Tibial nerve (tissue), 4 donors: ENCODE data around the gene ENG. TPM values are rescaled to one million over a fixed set of nuclear protein-coding genes. Genes with fewer than 3 reads are reported as not detected.

Experiments
- DNase-seq, 2 donors: peaks; one replicate each; pipeline ENCODE4 v3.0.0-alpha.2; 2019; ENCODE audit warnings: low spot score in 2 of 2
- H3K27ac ChIP-seq, 4 donors: fragments of 200-600 bp; sonication (generic) in 3 of 4; one replicate each; pipeline ENCODE4 v1.5.1; 2017 to 2019; ENCODE audit warnings: mild to moderate bottlenecking in 1 of 4
- H3K27me3 ChIP-seq, 2 donors: fragments of 200-600 bp; sonication (generic) in 1 of 2; one replicate each; pipeline versions ENCODE4 v1.5.1 to v1.6.0; 2017 to 2019
- H3K36me3 ChIP-seq, 3 donors: fragments of 200-600 bp; sonication (generic); one replicate each; pipeline ENCODE4 v1.5.1; 2018 to 2019
- H3K4me1 ChIP-seq, 4 donors: fragments of 200-600 bp; sonication (generic) in 3 of 4; one replicate each; pipeline ENCODE4 v1.5.1; 2017 to 2019
- H3K4me3 ChIP-seq, 4 donors: fragments of 200-600 bp; sonication (generic) in 3 of 4; one replicate each; pipeline ENCODE4 v1.5.1; 2017 to 2019; ENCODE audit warnings: mild to moderate bottlenecking in 1 of 4, moderate library complexity in 1 of 4
- H3K9me3 ChIP-seq, 4 donors: fragments of 200-600 bp; sonication (generic) in 3 of 4; one replicate each; pipeline ENCODE4 v1.5.1; 2017 to 2019
- CTCF ChIP-seq, 5 experiments: fragments of 200-600 bp in 3 of 5; fragments of 450-650 bp in 2 of 5; sonication (generic) in 3 of 5; IDR thresholded peaks; one replicate each; pipeline ENCODE4 v1.5.1; 2016 to 2019; ENCODE audit warnings: antibody characterized with exemption in 5 of 5, mild to moderate bottlenecking in 3 of 5, moderate library complexity in 2 of 5
- EP300 ChIP-seq, 2 donors: sonication (generic); formaldehyde crosslinking; IDR thresholded peaks; one replicate each; pipeline ENCODE4 v1.6.1; 2017; ENCODE audit warnings: antibody characterized with exemption in 2 of 2, mild to moderate bottlenecking in 1 of 2
- POLR2A ChIP-seq, 2 donors: fragments of 450-650 bp; IDR thresholded peaks; one replicate each; pipeline ENCODE4 v1.6.1; 2017; ENCODE audit warnings: antibody characterized with exemption in 2 of 2, mild to moderate bottlenecking in 2 of 2, moderate library complexity in 2 of 2
- WGBS, 2 donors: methylation state at CpG; one replicate each; pipeline ENCODE4 v1.1.5; 2018; 5-methylcytosine and 5-hydroxymethylcytosine counted together
- total RNA-seq, 4 donors: library from RNA; depleted of rRNA; stranded (reverse); fragments of >200 nt; gene quantifications; one replicate each; pipeline ENCODE4 v1.1.0, GENCODE V29; 2016

Gene ENG
- total RNA-seq, 4 donors from 2014 or later = 24.9 to 137 (median 85.6) TPM

- no peak for TF ChIP-seq EP300 (IDR thresholded peaks at IDR 0.05)
- H3K27ac ChIP-seq = peak overlapping the region in 1 of 4 donors; percentile 43
- 89 to 90% methylated on average over 11 of the region's 11 CpGs for WGBS, 2 donors
Measured at GRCh38 chr9:127860779-127861178, 6.3 kb upstream of the ENG start.

DNA sequence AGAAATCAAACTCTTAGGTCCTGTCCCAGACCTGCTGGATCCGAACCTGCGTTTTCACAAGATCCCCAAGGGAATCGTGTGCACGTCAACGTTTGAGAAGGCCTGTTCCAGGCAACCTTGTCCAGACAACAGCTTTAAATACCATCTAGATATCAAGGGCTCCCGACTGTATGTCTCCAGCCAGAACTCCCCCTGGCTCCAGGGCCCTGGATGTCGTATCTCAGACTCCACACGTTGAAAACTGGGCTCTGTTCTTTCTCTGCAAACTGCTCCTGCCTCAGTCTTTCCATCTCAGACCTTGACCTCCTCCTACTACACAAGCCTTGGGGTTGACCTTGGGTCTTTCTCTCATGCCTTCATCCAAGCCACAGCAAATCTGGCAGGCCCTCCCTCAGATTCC, 5.8 kb upstream of the ENG start:
- H3K4me1 ChIP-seq = peaks cover 0 to 69% (median 37%) of the 10 kb centered on the region in 4 donors
- peak overlapping the region in 1 of 4 donors; percentile 43 for H3K27ac ChIP-seq
- no peak for TF ChIP-seq POLR2A (IDR thresholded peaks at IDR 0.05)
- TF ChIP-seq CTCF (IDR thresholded peaks at IDR 0.05) = no peak
- TF ChIP-seq EP300 (IDR thresholded peaks at IDR 0.05) = peak in 1 of 2 donors; percentile 16
- H3K9me3 ChIP-seq = no peaks in the 10 kb centered on the region
- no peaks in the 10 kb centered on the region for H3K27me3 ChIP-seq
- no peaks in the 10 kb centered on the region for H3K36me3 ChIP-seq
- no peak overlapping the region for H3K4me3 ChIP-seq
- WGBS, 2 donors = 60 to 62% methylated on average over 8 of the region's 8 CpGs
- no peak for DNase-seq

More at GRCh38 chr9:127860779-127861178, 6.3 kb upstream of the ENG start:
- Histone ChIP-seq H3K36me3 (no peaks in the 10 kb centered on the region), H3K4me1 (peaks cover 0 to 63% (median 37%) of the 10 kb centered on the region in 4 donors), H3K27me3 (no peaks in the 10 kb centered on the region), H3K4me3 (no peak overlapping the region), H3K9me3 (no peaks in the 10 kb centered on the region)
- no peak for DNase-seq

GRCh38 chr9:127858041-127858512, 3.6 kb upstream of the ENG start:
- no peak for TF ChIP-seq EP300 (IDR thresholded peaks at IDR 0.05)
- TF ChIP-seq CTCF (IDR thresholded peaks at IDR 0.05) = no peak
- no peak for TF ChIP-seq POLR2A (IDR thresholded peaks at IDR 0.05)
- Histone ChIP-seq H3K27ac (peak overlapping the region in 1 of 4 donors; percentile 91), H3K4me1 (peaks cover 0 to 87% (median 44%) of the 10 kb centered on the region in 4 donors), H3K9me3 (no peaks in the 10 kb centered on the region), H3K27me3 (no peaks in the 10 kb centered on the region), H3K36me3 (no peaks in the 10 kb centered on the region), H3K4me3 (no peak overlapping the region)
- no peak for DNase-seq
- 24 to 55% methylated on average over 8 of the region's 12 CpGs for WGBS, 2 donors

DNA sequence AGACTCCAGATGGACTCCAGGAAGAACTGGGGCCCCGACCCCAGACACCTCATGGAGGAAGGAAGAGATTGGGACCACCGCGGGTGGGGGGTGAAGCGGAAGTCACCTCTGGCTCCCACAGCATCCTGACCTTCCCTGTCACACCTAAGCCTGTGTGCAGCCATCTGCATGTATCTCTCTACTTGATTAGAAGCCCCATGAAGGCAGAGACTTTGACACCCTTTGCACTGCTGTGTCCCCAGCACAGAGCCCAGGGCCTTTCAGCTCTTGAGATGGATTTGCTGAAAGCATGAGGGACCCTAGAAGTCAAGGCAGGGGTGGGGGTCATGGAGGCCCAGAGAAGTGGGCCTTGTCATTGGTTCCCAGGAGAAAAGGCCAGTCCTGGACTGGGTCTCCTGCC, 2.8 kb upstream of the ENG start:
- 54 to 69% methylated on average over 4 of the region's 4 CpGs for WGBS, 2 donors
- TF ChIP-seq CTCF (IDR thresholded peaks at IDR 0.05) = no peak
- no peak for TF ChIP-seq POLR2A (IDR thresholded peaks at IDR 0.05)
- TF ChIP-seq EP300 (IDR thresholded peaks at IDR 0.05) = no peak
- no peaks in the 10 kb centered on the region for H3K9me3 ChIP-seq
- H3K4me3 ChIP-seq = no peak overlapping the region
- H3K27ac ChIP-seq = peak overlapping the region in 1 of 4 donors; percentile 91
- no peaks in the 10 kb centered on the region for H3K27me3 ChIP-seq
- H3K4me1 ChIP-seq = peaks cover 0 to 87% (median 42%) of the 10 kb centered on the region in 4 donors
- no peaks in the 10 kb centered on the region for H3K36me3 ChIP-seq
- DNase-seq = no peak

DNA sequence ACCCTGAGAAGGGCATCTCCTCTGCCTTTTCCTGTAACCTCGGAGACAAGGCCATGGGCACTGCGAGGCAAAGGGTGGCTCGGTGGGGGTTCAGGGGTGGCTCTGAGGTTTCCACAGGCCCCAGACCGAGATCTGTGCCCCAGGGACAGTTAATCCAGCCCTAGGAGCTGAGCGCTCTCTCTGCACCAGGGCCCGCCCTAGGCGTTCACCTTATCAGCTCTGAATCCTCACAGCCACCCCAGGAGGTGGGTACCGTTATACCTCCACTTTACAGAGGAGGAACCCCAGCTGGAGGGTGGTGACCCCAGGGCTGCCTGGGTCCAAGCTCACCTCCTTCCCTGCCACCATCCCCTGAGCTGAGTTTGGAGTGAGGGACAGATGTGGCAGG, 2.3 kb upstream of the ENG start:
- WGBS, 2 donors = 84 to 94% methylated on average over 5 to 8 of the region's 8 CpGs
- Histone ChIP-seq H3K9me3 (no peaks in the 10 kb centered on the region), H3K27ac (peak overlapping the region in 2 of 4 donors; percentile 19 to 91), H3K4me1 (peaks cover 0 to 87% (median 39%) of the 10 kb centered on the region in 4 donors), H3K4me3 (no peak overlapping the region), H3K27me3 (no peaks in the 10 kb centered on the region), H3K36me3 (peaks cover 0 to under 1% (median 0%) of the 10 kb centered on the region in 3 donors)
- no peak for TF ChIP-seq CTCF (IDR thresholded peaks at IDR 0.05)
- no peak for TF ChIP-seq EP300 (IDR thresholded peaks at IDR 0.05)
- no peak for TF ChIP-seq POLR2A (IDR thresholded peaks at IDR 0.05)
- no peak for DNase-seq
